ENCODE data around the gene RBKS. TPM values are rescaled to one million over a fixed set of nuclear protein-coding genes. Genes with fewer than 3 reads are reported as not detected.

RBKS gene
- polyA plus RNA-seq, 3 donors: 7.5 to 9.1 (median 8.8) TPM

DNA sequence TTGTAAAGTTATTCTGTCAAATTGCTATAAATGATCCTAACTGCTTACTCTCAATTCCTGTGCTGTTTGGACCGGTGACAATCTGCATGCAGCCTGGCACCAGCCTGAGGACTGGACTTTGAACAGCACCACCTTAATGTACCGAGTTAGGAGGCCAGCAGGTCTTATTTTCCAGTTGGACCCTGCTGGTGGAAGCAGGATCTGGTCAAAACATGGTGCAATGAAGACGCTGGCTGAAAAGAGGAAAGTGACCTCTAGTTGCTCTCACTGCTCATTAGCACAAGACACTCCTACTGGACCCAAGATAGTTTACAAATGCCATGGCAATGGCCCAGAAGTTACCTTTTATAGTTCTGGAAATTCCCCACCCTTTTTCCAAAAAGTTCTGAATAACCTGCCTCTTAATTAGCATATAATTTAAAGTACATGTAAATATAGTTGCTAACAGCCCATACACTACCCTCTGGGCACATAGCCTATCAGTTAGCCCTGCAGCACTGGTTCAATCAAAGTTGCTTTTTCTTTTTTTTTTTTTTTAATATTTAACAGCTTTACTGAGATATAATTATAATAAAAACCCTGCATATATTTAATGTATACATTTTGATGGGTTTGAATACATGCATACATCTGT lies 35.8 kb downstream of the RBKS start:
- no peak for DNase-seq (ENCODE audit: extremely low read depth in 1 of 11, low read depth in 9 of 11, low spot score in 4 of 11)

DNA sequence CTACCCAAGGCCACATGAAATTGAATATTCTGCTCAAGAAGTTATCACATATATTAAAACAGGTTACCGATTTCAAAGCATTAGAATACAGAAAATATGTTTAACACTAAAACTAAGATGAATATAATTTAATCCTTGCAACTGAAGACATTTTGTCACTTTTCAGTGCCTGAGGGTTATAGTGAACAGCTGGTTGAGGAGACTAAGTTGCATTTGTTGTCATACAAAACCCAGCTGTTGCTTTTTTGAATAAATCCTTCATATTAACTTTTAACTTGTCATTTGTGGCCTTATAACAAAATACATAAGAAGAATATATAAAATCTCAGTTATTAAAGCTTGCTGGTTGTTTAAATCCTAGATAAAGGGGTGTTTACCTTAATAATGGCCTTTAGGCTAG lies 37.5 kb downstream of the RBKS start:
- peak in 2 of 11 donors; percentile 4 to 12 for DNase-seq (ENCODE audit: extremely low read depth in 1 of 11, low read depth in 9 of 11, low spot score in 4 of 11)

DNA sequence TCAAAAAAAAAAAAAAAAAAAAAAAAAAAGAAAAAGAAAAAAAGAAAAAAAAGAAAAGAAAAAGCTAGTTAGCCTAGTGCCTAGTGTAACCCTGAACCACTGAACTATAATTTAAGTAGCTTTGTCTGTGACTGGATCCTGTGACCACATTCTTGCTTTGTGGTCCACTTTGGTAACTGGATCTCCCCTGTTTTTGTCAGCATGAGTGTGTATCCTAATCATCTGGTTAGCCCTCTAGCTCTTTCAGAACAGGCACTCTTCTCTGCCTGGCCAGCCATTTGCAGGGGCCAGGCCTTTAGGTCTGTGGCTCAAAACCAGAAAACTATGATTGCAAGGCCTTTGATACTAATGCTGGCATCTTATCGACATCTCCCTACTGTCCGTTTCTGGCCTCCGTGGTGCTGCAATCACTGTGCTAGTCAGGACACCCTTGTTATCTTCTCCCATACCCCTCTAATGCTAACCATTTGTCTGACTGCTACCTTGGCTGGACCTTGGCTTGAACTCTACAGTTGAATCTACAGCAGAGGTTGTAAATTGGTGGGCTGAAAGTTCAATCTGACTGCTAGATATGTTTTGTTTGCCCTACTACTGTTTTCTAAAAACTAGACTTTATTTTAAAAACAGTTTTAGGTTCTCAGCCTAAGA lies 40.5 kb downstream of the RBKS start:
- DNase-seq (ENCODE audit: extremely low read depth in 1 of 11, low read depth in 9 of 11, low spot score in 4 of 11): no peak

DNA sequence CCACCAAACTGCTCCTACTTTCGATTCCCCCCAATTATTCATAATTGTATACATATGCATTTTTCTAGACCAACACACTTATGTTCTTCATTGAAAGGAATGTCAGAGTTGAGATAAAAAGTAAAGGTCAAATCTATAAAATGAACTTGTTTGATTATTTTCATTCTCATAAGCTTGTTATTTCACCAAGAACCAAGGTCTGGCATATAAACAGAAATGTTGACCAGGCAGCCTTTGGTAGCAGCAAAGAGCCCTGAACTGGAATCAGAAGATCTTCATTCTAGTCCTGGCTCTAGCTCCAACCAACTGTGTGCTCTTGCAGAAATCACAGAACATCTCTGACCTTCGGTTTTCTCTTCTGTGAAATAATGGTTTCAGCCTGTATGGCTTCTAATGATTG lies 42.9 kb downstream of the RBKS start:
- no peak for DNase-seq (ENCODE audit: extremely low read depth in 1 of 11, low read depth in 9 of 11, low spot score in 4 of 11)

DNA sequence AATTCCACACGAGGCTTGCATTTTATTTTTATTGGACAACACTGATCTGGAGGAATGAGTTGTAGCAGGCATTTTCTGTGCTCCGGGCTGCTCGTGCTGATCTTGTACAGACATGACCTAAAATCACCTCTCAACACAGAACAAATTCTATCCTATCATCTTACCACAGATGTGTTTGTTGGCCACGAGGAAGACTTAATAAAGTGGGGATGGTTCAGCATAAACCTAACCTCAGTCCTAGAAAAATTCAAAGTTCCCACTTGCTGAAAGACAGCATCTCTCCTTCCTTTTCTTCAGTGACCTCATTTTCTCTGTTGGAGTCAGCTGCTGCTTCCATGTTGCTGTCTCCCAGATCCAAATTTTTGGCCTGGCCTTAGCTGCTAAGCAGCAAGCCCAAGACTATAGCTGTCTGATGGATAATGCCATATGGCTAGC lies 45.3 kb downstream of the RBKS start:
- DNase-seq (ENCODE audit: extremely low read depth in 1 of 11, low read depth in 9 of 11, low spot score in 4 of 11): no peak

DNA sequence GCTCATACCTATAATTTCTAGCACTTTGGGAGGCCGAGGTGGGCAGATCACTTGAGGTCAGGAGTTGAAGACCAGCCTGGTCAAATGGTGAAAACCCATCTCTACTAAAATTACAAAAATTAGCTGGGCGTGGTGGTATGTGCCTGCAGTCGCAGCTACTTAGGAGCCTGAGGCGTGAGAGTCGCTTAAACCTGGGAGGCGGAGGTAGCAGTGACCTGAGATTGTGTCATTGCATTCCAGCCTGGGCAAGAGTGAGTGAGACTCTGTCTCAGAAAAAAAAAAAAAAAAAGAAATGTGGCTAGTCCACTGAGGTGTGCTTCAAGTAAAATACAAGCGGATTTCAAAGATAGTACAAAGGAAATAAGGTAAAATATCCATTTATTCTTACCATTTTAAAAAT lies 46.2 kb downstream of the RBKS start:
- no peak for DNase-seq (ENCODE audit: extremely low read depth in 1 of 11, low read depth in 9 of 11, low spot score in 4 of 11)

DNA sequence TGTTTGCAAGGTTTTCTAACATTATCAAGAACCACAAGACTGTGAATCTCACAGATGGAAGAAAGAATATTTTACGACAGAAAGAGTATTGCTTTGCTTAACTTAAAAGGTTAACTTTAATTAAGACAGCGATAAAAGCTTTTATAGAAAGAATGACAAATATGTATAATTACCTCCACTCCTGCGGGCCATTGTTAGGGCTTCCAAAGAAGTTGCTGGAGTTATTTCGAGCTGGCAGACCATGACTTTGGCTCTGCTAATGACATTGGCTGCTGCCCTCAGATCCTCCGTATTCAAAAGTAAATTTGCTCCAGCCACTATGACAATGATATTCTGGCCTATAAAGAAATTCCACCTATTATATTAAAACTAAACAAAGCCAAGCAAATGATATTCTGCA lies 47.3 kb downstream of the RBKS start:
- DNase-seq (ENCODE audit: extremely low read depth in 1 of 11, low read depth in 9 of 11, low spot score in 4 of 11): peak in 3 of 11 donors; percentile 4 to 8 (median 8)

DNA sequence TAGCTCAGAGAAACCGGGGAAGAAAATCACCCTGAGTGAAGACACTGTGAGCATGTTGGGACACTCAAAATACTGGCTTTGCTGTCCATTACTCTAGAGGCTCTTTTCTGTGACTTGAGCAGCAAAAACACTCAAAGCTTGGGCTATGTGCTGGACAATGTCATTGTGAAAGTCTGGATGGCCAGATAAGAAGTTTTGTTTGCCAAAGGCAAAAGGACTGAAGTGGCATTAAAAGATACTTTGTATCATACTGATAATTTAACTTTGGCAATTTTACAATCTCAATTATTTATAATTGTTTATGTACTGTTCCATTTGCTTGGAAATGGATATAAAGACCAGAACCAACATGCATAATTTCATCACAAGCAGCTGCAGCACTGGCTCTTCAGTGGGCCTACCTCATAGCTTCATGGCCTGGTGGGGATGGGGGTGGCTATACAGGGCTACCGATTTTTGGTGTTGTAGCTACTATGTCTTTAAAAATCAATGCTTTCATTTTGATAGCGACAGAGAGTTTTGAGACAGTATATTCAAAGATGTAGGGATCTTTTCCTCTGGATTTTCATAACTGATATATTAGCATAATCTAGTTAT lies 51.1 kb downstream of the RBKS start:
- no peak for DNase-seq (ENCODE audit: extremely low read depth in 1 of 11, low read depth in 9 of 11, low spot score in 4 of 11)

DNA sequence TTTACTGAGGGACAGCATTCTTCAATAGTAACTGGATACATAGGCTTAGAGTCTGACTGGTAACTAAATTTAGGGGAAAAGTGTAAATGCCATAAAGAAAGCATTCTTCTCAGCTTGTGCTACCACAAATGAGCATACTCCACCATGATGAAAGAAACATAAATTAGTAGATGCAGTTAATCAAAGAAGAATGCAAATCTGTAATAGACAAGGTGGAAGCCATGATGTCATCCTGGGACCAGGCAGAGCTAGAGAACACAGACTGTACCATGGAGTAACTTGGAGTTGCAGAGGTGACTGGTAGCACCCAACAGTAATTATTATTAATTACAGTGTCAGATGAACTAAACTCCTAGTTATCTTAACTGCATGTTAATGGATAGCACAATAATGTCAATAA lies 51.7 kb downstream of the RBKS start:
- no peak for DNase-seq (ENCODE audit: extremely low read depth in 1 of 11, low read depth in 9 of 11, low spot score in 4 of 11)

DNA sequence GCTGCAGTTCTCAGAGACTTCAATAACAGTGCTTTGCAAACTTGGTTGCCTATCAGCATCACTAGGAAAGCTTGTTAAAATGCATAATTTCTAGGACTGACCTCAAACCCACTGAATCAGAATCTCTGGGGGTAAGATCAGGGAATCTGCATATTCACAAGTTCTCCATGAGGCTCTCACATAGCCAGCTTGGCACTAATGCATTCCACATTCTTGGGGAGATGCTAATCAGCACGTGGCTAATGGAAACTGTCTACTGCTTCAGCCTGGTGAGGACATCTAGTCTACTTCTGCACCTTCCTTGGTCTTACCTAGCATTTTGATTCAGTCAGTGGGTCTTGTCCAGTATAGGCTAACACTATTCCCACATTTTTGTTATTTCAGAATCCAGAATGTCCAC lies 56.3 kb downstream of the RBKS start:
- no peak for DNase-seq (ENCODE audit: extremely low read depth in 1 of 11, low read depth in 9 of 11, low spot score in 4 of 11)

DNA sequence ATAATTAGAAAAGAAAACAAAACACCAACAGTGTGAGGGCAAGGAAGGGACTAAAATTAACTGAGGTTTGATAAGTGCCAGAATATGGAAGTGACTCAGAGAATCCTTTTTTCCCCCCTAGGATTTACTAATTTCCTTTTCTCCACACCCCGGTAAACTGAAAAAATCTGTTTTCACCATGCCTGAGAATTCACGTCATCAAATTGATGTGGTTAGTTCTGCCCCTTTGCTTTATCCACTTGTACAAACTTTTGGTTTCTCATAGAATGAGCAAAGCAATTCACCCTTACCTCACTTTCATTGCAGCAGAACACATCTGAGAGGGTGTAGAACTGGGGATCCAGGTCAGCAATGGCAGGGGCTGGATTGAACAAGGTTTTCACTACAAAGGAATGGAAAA lies 57.8 kb downstream of the RBKS start:
- no peak for DNase-seq (ENCODE audit: extremely low read depth in 1 of 11, low read depth in 9 of 11, low spot score in 4 of 11)

DNA sequence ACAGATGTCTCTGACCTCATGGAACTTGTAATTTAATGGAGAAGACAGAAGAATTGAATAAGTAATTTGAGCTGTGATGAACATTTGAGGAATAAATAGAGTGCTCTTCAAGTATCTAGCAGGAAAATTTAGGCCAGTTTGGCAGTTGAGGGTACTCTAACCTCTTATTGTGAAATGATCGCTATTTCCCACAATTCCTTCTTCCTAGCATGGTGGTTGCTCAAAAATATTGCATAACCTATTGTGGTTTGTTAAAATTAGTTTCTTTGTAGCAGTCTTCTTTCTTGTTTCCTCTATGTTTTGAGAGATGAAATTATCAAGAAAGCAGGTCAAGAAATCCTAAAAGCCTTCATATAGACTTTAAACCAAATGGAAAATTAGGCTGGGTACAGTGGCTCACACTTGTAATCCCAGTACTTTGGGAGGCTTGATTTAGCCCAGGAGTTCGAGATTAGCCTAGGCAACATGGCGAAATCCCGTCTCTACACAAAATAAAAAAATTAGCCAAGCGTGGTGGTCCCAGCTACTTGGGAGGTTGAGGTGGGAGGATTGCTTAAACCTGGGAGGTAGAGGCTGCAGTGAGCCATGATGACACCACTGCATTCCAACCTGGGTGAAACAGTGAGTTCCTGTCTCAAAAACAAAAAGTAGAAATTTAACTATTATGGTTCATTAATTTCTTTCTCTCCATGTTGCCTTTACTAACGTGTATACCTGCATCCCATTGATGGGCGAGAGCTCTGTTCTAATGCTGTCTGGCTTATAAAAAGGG lies 58.7 kb downstream of the RBKS start:
- no peak for DNase-seq (ENCODE audit: extremely low read depth in 1 of 11, low read depth in 9 of 11, low spot score in 4 of 11)

DNA sequence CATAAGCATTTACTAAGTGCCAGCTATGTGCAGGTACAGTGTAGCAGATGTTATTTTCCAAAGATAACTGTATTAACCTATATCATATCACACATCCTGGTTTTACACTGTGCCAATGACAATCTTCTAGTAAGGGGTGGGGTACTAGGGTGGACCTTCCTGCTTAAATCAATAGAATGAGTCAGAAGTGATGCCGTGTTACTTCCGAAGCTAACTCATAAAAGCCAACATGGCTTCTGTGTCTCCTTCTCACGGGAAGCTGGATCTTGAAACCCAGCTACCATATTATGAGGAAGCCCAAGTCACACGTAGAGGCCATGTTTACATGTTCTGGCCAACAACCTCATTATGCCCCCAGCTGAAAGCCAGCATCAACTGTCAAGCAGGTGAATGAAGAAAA lies 59.5 kb downstream of the RBKS start:
- DNase-seq (ENCODE audit: extremely low read depth in 1 of 11, low read depth in 9 of 11, low spot score in 4 of 11): no peak

DNA sequence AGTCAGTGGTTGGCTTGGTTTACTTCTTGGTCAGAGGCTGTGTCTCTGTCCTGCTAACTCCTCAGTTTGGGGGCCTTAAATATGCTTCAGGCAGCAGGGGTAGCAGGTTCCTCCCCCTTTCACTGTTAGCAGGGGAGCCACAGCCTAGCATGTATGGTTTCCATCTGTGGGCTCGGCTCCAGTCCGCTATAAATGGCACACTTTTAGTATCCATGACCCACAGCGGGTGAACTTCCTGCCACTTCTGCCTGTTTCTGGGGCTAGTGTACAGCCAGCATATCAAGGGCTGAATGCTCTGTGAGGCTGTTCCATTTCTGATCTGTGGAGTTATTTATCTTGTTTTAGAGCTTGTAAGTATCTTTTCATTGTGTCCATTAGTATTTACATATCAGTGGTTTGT lies 60.4 kb downstream of the RBKS start:
- DNase-seq (ENCODE audit: extremely low read depth in 1 of 11, low read depth in 9 of 11, low spot score in 4 of 11): no peak

DNA sequence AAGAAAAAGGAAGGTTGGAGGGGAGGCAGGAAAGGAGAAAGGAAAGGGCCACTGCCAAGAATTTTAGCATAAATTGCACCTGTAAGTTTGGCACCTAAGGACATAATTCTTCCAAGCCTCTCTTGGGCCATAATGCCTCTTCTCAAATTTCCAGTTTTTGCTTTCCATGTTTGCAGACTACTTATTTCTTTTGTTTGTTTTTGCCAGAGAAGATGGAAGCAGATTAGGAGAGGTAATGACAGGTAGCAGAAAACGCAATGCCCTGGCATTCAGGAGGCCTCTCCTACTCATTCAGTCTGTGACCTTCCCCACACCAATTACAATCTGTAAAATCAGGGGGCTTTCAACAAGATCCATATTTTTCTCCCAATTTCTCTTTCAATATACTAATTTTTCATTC lies 61.9 kb downstream of the RBKS start:
- DNase-seq (ENCODE audit: extremely low read depth in 1 of 11, low read depth in 9 of 11, low spot score in 4 of 11): no peak

DNA sequence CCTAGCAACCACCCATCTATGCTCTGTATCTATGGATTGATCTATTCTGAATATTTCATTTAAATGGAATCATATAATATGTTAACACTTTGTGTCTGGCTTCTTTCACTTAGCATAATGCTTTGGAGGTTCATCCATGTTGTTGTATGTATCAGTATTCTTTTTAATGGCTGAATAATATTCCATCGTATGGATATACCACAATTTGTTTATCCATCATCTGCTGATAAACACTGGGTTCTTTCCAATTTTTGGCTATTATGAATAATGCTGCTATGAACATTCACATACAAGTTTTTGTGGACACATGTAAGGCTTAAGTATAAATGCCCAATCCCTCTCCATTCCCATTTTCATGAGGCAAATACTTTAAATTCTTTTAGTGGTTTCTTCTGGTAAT lies 65.8 kb downstream of the RBKS start:
- DNase-seq (ENCODE audit: extremely low read depth in 1 of 11, low read depth in 9 of 11, low spot score in 4 of 11): no peak

DNA sequence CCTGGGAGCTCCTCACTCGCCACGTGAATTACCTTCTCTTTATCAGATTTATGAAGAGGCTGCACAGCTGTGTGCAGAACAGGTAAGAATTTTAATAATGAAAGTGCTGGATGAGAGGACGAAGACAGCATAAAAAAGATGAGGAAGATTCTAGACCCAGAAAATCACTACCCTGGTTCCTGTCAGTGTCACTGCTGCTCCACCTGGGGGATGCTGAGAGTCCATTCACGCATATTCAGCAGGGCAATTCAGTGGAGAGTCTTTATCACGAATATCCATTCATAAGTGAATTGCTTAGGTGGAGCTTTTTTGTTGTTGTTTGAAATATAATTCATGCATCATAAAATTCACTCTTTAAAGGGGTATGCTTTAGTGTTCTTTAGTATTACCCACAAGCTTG lies 66.6 kb downstream of the RBKS start:
- no peak for DNase-seq (ENCODE audit: extremely low read depth in 1 of 11, low read depth in 9 of 11, low spot score in 4 of 11)

DNA sequence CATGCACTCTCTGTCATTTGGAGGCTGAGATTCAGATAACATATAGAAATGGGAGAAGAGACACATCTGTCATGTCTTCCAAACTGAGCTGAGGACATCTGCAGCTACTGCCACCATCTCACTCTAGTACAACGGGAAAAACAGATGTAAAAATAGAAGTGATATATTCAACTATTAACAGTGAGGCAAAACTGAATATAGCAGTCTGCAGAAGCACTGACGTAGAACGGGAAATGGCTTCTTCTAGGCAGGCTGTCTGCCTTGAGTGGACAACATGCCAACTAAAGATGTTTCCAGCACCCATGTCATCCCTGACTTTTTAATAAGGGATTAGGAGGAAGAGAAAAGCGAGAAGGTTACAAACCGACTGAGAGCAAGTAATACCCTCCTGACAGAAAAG lies 67.1 kb downstream of the RBKS start:
- DNase-seq (ENCODE audit: extremely low read depth in 1 of 11, low read depth in 9 of 11, low spot score in 4 of 11): no peak

DNA sequence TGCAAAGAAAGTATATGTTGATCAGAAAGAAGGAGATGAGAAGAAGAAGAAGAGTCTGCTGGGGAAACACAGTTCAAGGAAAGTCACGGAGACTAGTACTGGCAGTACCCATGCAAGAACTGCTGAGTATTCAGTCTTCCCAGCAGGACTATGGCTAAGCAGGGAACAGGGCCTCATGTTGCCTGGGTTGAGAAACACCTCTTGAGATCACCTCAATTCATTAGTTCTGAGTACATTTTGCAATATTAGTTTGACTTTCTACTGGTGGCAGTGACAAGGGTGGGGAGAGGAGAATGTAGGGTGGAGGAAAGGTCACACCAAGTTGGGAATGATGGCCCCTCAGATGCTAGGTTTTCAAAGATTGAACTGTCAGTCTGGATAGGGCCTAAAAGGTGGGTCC lies 68.1 kb downstream of the RBKS start:
- no peak for DNase-seq (ENCODE audit: extremely low read depth in 1 of 11, low read depth in 9 of 11, low spot score in 4 of 11)

DNA sequence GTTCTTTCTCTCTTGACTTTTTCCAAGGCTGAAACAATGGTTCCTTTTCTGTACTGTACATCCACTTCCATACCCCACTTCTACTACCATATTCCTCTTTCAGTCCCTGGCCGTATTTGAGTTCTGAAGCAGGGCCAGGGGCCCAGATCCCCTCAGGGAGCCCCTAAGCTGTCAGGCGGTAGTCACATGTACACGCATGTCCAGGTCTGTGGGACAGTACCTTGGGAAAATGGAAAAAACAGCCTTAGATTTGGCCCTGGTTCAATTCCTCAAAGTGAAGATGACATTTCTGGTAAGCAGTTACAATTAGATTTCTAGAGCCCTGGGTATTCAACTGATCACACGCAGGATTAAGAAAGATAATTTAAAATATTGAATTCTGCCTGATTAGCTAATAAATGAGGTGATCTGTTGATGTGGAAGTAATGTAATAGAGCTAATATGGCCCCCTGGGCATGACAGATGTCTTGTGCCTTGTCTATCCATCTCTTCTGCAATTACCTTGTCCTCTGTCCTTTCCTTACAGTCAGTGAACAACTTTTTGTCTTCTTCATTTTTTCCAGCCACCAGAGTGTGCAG lies 74.2 kb downstream of the RBKS start:
- DNase-seq (ENCODE audit: extremely low read depth in 1 of 11, low read depth in 9 of 11, low spot score in 4 of 11): no peak

Data from renal cortex interstitium (tissue), 11 donors.